CD4-positive, alpha-beta memory T cell (primary cell): ENCODE results near the gene ERC1. TPM values are rescaled to one million over a fixed set of nuclear protein-coding genes. Genes with fewer than 3 reads are reported as not detected.

ENCODE experiments used
- CTCF ChIA-PET: fragments of 350-600 bp; sonication (Branson Sonifier 250); formaldehyde crosslinking; loops from one replicate; lab custom pipeline; 2021; ENCODE audit warnings: inconsistent platforms; ENCODE audit not compliant: partially characterized antibody; lab: Charles Lee
- POLR2A ChIA-PET: fragments of 350-600 bp; sonication (Branson Sonifier 250); formaldehyde crosslinking; loops from one replicate; lab custom pipeline; 2021; ENCODE audit not compliant: partially characterized antibody; lab: Charles Lee
- DNase-seq, 5 donors: peaks; one replicate each; pipeline versions ENCODE4 v3.0.0 to v3.0.0-alpha.2; 2020 to 2022; ENCODE audit warnings: mixed read lengths in 1 of 5
- H3K27ac ChIP-seq: one replicate; pipeline ENCODE4 v1.7.0; 2013; ENCODE audit warnings: low read depth, low read length
- H3K27me3 ChIP-seq: 2 replicates; pipeline ENCODE4 v1.7.0; 2013; ENCODE audit warnings: mild to moderate bottlenecking, low read length, moderate library complexity; ENCODE audit not compliant: insufficient read depth
- H3K36me3 ChIP-seq: 2 replicates; pipeline ENCODE4 v1.7.0; 2013; ENCODE audit warnings: mild to moderate bottlenecking, low read length, moderate library complexity; ENCODE audit not compliant: insufficient read depth
- H3K4me1 ChIP-seq: 2 replicates; pipeline ENCODE4 v1.7.0; 2013; ENCODE audit warnings: mild to moderate bottlenecking, low read length, moderate library complexity; ENCODE audit not compliant: insufficient read depth
- H3K4me3 ChIP-seq, 2 donors: one replicate each; pipeline ENCODE4 v1.7.0; 2013; ENCODE audit warnings: low read length in 2 of 2, mild to moderate bottlenecking in 1 of 2
- H3K9me3 ChIP-seq, 2 donors: one replicate each; pipeline ENCODE4 v1.7.0; 2013; ENCODE audit warnings: low read length in 2 of 2, control low read depth in 1 of 2; ENCODE audit not compliant: control insufficient read depth in 1 of 2
- H3K27ac Mint-ChIP-seq, 7 donors: one replicate each; pipeline ENCODE4 v1.8.0; 2020 to 2021; ENCODE audit warnings: mixed read lengths in 7 of 7, mild to moderate bottlenecking in 6 of 7, inconsistent platforms in 3 of 7, moderate library complexity in 3 of 7
- H3K27me3 Mint-ChIP-seq, 2 donors: one replicate each; pipeline ENCODE4 v1.8.0; 2020 to 2021; ENCODE audit warnings: mixed read lengths in 2 of 2
- H3K36me3 Mint-ChIP-seq, 2 donors: one replicate each; pipeline ENCODE4 v1.8.0; 2020 to 2021; ENCODE audit warnings: mixed read lengths in 2 of 2, inconsistent platforms in 1 of 2, mild to moderate bottlenecking in 1 of 2
- H3K4me1 Mint-ChIP-seq, 4 donors: one replicate each; pipeline ENCODE4 v1.8.0; 2020 to 2021; ENCODE audit warnings: mixed read lengths in 4 of 4, mild to moderate bottlenecking in 1 of 4
- H3K4me3 Mint-ChIP-seq, 8 donors: one replicate each; pipeline ENCODE4 v1.8.0; 2020 to 2021; ENCODE audit warnings: mixed read lengths in 8 of 8, mild to moderate bottlenecking in 7 of 8, moderate library complexity in 6 of 8, inconsistent platforms in 3 of 8
- H3K9me3 Mint-ChIP-seq, 8 donors: one replicate each; pipeline ENCODE4 v1.8.0; 2020 to 2021; ENCODE audit warnings: mixed read lengths in 8 of 8, mild to moderate bottlenecking in 5 of 8, inconsistent platforms in 3 of 8, moderate library complexity in 1 of 8
- intact Hi-C: fragments of 100-400 bp; cut with micrococcal nuclease; formaldehyde crosslinking; loops from one replicate; pipeline ENCODE4 v1.15.1; 2023
- polyA plus RNA-seq, 2 donors: library from polyadenylated mRNA; unstranded; fragments of 300-500 nt; fragmentation: Illumina TruSeq; gene quantifications; one replicate each; pipeline ENCODE4 v1.2.3, GENCODE V29; 2021
- total RNA-seq, 2 experiments: library from RNA; stranded (reverse); gene quantifications; one replicate each; pipeline ENCODE4 v1.2.3, GENCODE V29; 2021

Gene ERC1
- total and polyA plus RNA-seq, 4 experiments from 2014 or later: 4.0 to 41.7 (median 28.7) TPM

GRCh38 chr12:1343422-1343821 lies 352.4 kb downstream of the ERC1 start:
- Mint-ChIP-seq H3K36me3 (peaks cover 7 to 13% of the 10 kb centered on the region in 2 donors), H3K9me3 (peaks cover 0 to 4% (median 0%) of the 10 kb centered on the region in 8 donors), H3K27me3 (no peaks in the 10 kb centered on the region), H3K4me3 (no peak overlapping the region), H3K4me1 (no peaks in the 10 kb centered on the region), H3K27ac (no peak overlapping the region)
- Histone ChIP-seq H3K4me3 (no peak overlapping the region), H3K36me3 (no peaks in the 10 kb centered on the region), H3K4me1 (no peaks in the 10 kb centered on the region), H3K27ac (no peak overlapping the region), H3K9me3 (no peaks in the 10 kb centered on the region), H3K27me3 (no peaks in the 10 kb centered on the region)
- ChIA-PET CTCF (interaction anchor here (1.7 kb wide), 1 partner anchor 225 kb away, joined by 4 read pairs; no protein-coding TSS in a partner anchor), POLR2A (no interaction called here)
- intact Hi-C loops: no loop called here
- DNase-seq: no peak

- no peaks in the 10 kb centered on the region for H3K27me3 ChIP-seq
- Mint-ChIP-seq H3K4me1 (no peaks in the 10 kb centered on the region), H3K36me3 (peaks cover 9 to 13% of the 10 kb centered on the region in 2 donors), H3K27me3 (no peaks in the 10 kb centered on the region), H3K27ac (peak overlapping the region in 1 of 7 donors; percentile 37), H3K4me3 (no peak overlapping the region), H3K9me3 (peaks cover 0 to 4% (median 0%) of the 10 kb centered on the region in 8 donors)
- ChIA-PET POLR2A (no interaction called here), CTCF (no interaction called here)
- no peak overlapping the region for H3K27ac ChIP-seq
- no peaks in the 10 kb centered on the region for H3K36me3 ChIP-seq
- intact Hi-C loops: no loop called here
- DNase-seq: no peak
- H3K9me3 ChIP-seq: no peaks in the 10 kb centered on the region
- no peaks in the 10 kb centered on the region for H3K4me1 ChIP-seq
- H3K4me3 ChIP-seq: no peak overlapping the region
Observed at GRCh38 chr12:1344245-1344644, 353.2 kb downstream of the ERC1 start.

GRCh38 chr12:1346126-1346525 lies 355.1 kb downstream of the ERC1 start:
- CTCF ChIA-PET: no interaction called here
- H3K27me3 Mint-ChIP-seq: no peaks in the 10 kb centered on the region

GRCh38 chr12:1347294-1347693 lies 356.3 kb downstream of the ERC1 start:
- H3K27me3 Mint-ChIP-seq: no peaks in the 10 kb centered on the region
- POLR2A ChIA-PET: no interaction called here
- no peak for DNase-seq
- CTCF ChIA-PET: no interaction called here
- Histone ChIP-seq H3K9me3 (no peaks in the 10 kb centered on the region), H3K27ac (no peak overlapping the region), H3K4me1 (no peaks in the 10 kb centered on the region), H3K4me3 (no peak overlapping the region), H3K36me3 (no peaks in the 10 kb centered on the region), H3K27me3 (no peaks in the 10 kb centered on the region)
- H3K27ac Mint-ChIP-seq: no peak overlapping the region
- H3K4me1 Mint-ChIP-seq: no peaks in the 10 kb centered on the region
- no peaks in the 10 kb centered on the region for H3K9me3 Mint-ChIP-seq
- intact Hi-C loops: no loop called here
- H3K36me3 Mint-ChIP-seq: peaks cover 4 to 9% of the 10 kb centered on the region in 2 donors
- no peak overlapping the region for H3K4me3 Mint-ChIP-seq

More at GRCh38 chr12:1346126-1346525, 355.1 kb downstream of the ERC1 start:
- Mint-ChIP-seq H3K4me3 (no peak overlapping the region), H3K4me1 (no peaks in the 10 kb centered on the region), H3K36me3 (peaks cover 7 to 9% of the 10 kb centered on the region in 2 donors), H3K27ac (no peak overlapping the region), H3K9me3 (peaks cover 0 to 4% (median 0%) of the 10 kb centered on the region in 8 donors)
- Histone ChIP-seq H3K4me3 (no peak overlapping the region), H3K36me3 (no peaks in the 10 kb centered on the region), H3K9me3 (no peaks in the 10 kb centered on the region), H3K27me3 (no peaks in the 10 kb centered on the region), H3K27ac (no peak overlapping the region), H3K4me1 (no peaks in the 10 kb centered on the region)
- no peak for DNase-seq
- POLR2A ChIA-PET: no interaction called here
- intact Hi-C loops: no loop called here

GRCh38 chr12:1348606-1349005 lies 357.6 kb downstream of the ERC1 start:
- H3K27ac ChIP-seq: no peak overlapping the region
- H3K4me3 ChIP-seq: no peak overlapping the region
- no peaks in the 10 kb centered on the region for H3K36me3 ChIP-seq
- DNase-seq: no peak
- H3K27me3 ChIP-seq: no peaks in the 10 kb centered on the region
- ChIA-PET POLR2A (no interaction called here), CTCF (no interaction called here)
- Mint-ChIP-seq H3K4me1 (no peaks in the 10 kb centered on the region), H3K36me3 (peaks cover under 1 to 6% of the 10 kb centered on the region in 2 donors), H3K27ac (no peak overlapping the region), H3K27me3 (no peaks in the 10 kb centered on the region), H3K9me3 (no peaks in the 10 kb centered on the region), H3K4me3 (no peak overlapping the region)
- no peaks in the 10 kb centered on the region for H3K4me1 ChIP-seq
- intact Hi-C loops: no loop called here
- H3K9me3 ChIP-seq: no peaks in the 10 kb centered on the region

GRCh38 chr12:1350055-1350933 lies 359.3 kb downstream of the ERC1 start:
- H3K36me3 Mint-ChIP-seq: peaks cover 0 to 6% of the 10 kb centered on the region in 2 donors
- H3K4me3 ChIP-seq: no peak overlapping the region
- no peaks in the 10 kb centered on the region for H3K36me3 ChIP-seq
- no peak for DNase-seq
- no peaks in the 10 kb centered on the region for H3K27me3 Mint-ChIP-seq
- no peaks in the 10 kb centered on the region for H3K9me3 Mint-ChIP-seq
- intact Hi-C loops: no loop called here
- no peaks in the 10 kb centered on the region for H3K4me1 ChIP-seq
- CTCF ChIA-PET: no interaction called here
- no peak overlapping the region for H3K4me3 Mint-ChIP-seq
- H3K9me3 ChIP-seq: no peaks in the 10 kb centered on the region
- H3K4me1 Mint-ChIP-seq: no peaks in the 10 kb centered on the region
- H3K27me3 ChIP-seq: no peaks in the 10 kb centered on the region
- H3K27ac Mint-ChIP-seq: peak overlapping the region in 1 of 7 donors; percentile 12
- POLR2A ChIA-PET: no interaction called here
- no peak overlapping the region for H3K27ac ChIP-seq

- ChIA-PET POLR2A (no interaction called here), CTCF (no interaction called here)
- Mint-ChIP-seq H3K27me3 (no peaks in the 10 kb centered on the region), H3K36me3 (peaks cover 0 to 5% of the 10 kb centered on the region in 2 donors), H3K4me3 (no peak overlapping the region), H3K4me1 (no peaks in the 10 kb centered on the region), H3K27ac (no peak overlapping the region), H3K9me3 (no peaks in the 10 kb centered on the region)
- Histone ChIP-seq H3K9me3 (no peaks in the 10 kb centered on the region), H3K36me3 (no peaks in the 10 kb centered on the region), H3K4me1 (no peaks in the 10 kb centered on the region), H3K27ac (no peak overlapping the region), H3K27me3 (no peaks in the 10 kb centered on the region), H3K4me3 (no peak overlapping the region)
- DNase-seq: no peak
- intact Hi-C loops: no loop called here
Observed at GRCh38 chr12:1350934-1351240, 359.9 kb downstream of the ERC1 start.
